Suprapubic skin (tissue), 4 donors: Measurements from ENCODE around the gene ZDHHC14. TPM values are rescaled to one million over a fixed set of nuclear protein-coding genes. Genes with fewer than 3 reads are reported as not detected.

Source experiments
- DNase-seq, 2 donors: peaks; one replicate each; pipeline ENCODE4 v3.0.0-alpha.2; 2019; ENCODE audit warnings: low spot score in 2 of 2
- H3K27ac ChIP-seq: fragments of 200-600 bp; sonication (generic); one replicate; pipeline ENCODE4 v1.5.1; 2019
- H3K27me3 ChIP-seq: fragments of 200-600 bp; sonication (generic); one replicate; pipeline ENCODE4 v1.5.1; 2019
- H3K36me3 ChIP-seq: fragments of 200-600 bp; sonication (generic); one replicate; pipeline ENCODE4 v1.5.1; 2019
- H3K4me1 ChIP-seq: fragments of 200-600 bp; sonication (generic); one replicate; pipeline ENCODE4 v1.5.1; 2019
- H3K4me3 ChIP-seq: fragments of 200-600 bp; sonication (generic); one replicate; pipeline ENCODE4 v1.5.1; 2019; ENCODE audit warnings: mild to moderate bottlenecking
- H3K9me3 ChIP-seq: fragments of 200-600 bp; sonication (generic); one replicate; pipeline ENCODE4 v1.5.1; 2019
- CTCF ChIP-seq, 2 donors: fragments of 200-600 bp in 1 of 2; fragments of 450-650 bp in 1 of 2; sonication (generic) in 1 of 2; IDR thresholded peaks; one replicate each; pipeline ENCODE4 v1.5.1; 2016 to 2019; ENCODE audit warnings: antibody characterized with exemption in 2 of 2, mild to moderate bottlenecking in 1 of 2, moderate library complexity in 1 of 2
- EP300 ChIP-seq: sonication (generic); formaldehyde crosslinking; IDR thresholded peaks from one replicate; pipeline ENCODE4 v1.6.1; 2017; ENCODE audit warnings: antibody characterized with exemption
- POLR2A ChIP-seq, 2 donors: fragments of 450-650 bp; IDR thresholded peaks; one replicate each; pipeline ENCODE4 v1.6.1; 2017; ENCODE audit warnings: antibody characterized with exemption in 2 of 2, mild to moderate bottlenecking in 2 of 2, moderate library complexity in 2 of 2
- POLR2AphosphoS5 ChIP-seq, 3 donors: sonication (generic); formaldehyde crosslinking; IDR thresholded peaks; one replicate each; pipeline ENCODE4 v1.6.1; 2017; ENCODE audit warnings: antibody characterized with exemption in 3 of 3
- WGBS: methylation state at CpG from one replicate; pipeline ENCODE4 v1.1.5; 2018; 5-methylcytosine and 5-hydroxymethylcytosine counted together
- total RNA-seq, 4 donors: library from RNA; depleted of rRNA; stranded (reverse); fragments of >200 nt; gene quantifications; one replicate each; pipeline ENCODE4 v1.1.0, GENCODE V29; 2016

Gene ZDHHC14
- total RNA-seq, 4 donors from 2014 or later, result 4.3 to 9.9 (median 7.7) TPM

GRCh38 chr6:157420497-157420896, 39.5 kb downstream of the ZDHHC14 start:
- Histone ChIP-seq H3K9me3 (no peaks in the 10 kb centered on the region), H3K27ac (no peak overlapping the region), H3K27me3 (no peaks in the 10 kb centered on the region), H3K36me3 (no peaks in the 10 kb centered on the region), H3K4me3 (no peak overlapping the region), H3K4me1 (no peaks in the 10 kb centered on the region)
- 86% methylated on average over 8 of the region's 8 CpGs for WGBS
- no peak for DNase-seq
- TF ChIP-seq CTCF (IDR thresholded peaks at IDR 0.05) (no peak), POLR2AphosphoS5 (IDR thresholded peaks at IDR 0.05) (no peak), POLR2A (IDR thresholded peaks at IDR 0.05) (no peak), EP300 (no peak)

GRCh38 chr6:157424491-157425020, 43.6 kb downstream of the ZDHHC14 start:
- no peak for DNase-seq
- TF ChIP-seq EP300 (no peak), POLR2AphosphoS5 (IDR thresholded peaks at IDR 0.05) (no peak), POLR2A (IDR thresholded peaks at IDR 0.05) (no peak), CTCF (IDR thresholded peaks at IDR 0.05) (no peak)
- Histone ChIP-seq H3K36me3 (no peaks in the 10 kb centered on the region), H3K9me3 (no peaks in the 10 kb centered on the region), H3K27ac (no peak overlapping the region), H3K4me1 (no peaks in the 10 kb centered on the region), H3K4me3 (no peak overlapping the region), H3K27me3 (no peaks in the 10 kb centered on the region)
- WGBS, result 81% methylated on average over 11 of the region's 11 CpGs

- Histone ChIP-seq H3K27me3 (no peaks in the 10 kb centered on the region), H3K4me1 (peaks cover 6% of the 10 kb centered on the region), H3K27ac (no peak overlapping the region), H3K4me3 (no peak overlapping the region), H3K9me3 (no peaks in the 10 kb centered on the region), H3K36me3 (no peaks in the 10 kb centered on the region)
- WGBS, result 76% methylated on average over 7 of the region's 7 CpGs
- TF ChIP-seq POLR2AphosphoS5 (IDR thresholded peaks at IDR 0.05) (no peak), EP300 (no peak), POLR2A (IDR thresholded peaks at IDR 0.05) (no peak), CTCF (IDR thresholded peaks at IDR 0.05) (no peak)
- no peak for DNase-seq
These were observed 47.0 kb downstream of the ZDHHC14 start for GRCh38 chr6:157427969-157428368.

- 67% methylated on average over 21 of the region's 21 CpGs for WGBS
These were observed 47.6 kb downstream of the ZDHHC14 start for GRCh38 chr6:157428427-157429202.

More at GRCh38 chr6:157428427-157429202, 47.6 kb downstream of the ZDHHC14 start:
- no peak overlapping the region for H3K4me3 ChIP-seq
- peaks cover 6% of the 10 kb centered on the region for H3K4me1 ChIP-seq
- no peak overlapping the region for H3K27ac ChIP-seq
- H3K27me3 ChIP-seq, result no peaks in the 10 kb centered on the region
- DNase-seq, result no peak
- TF ChIP-seq POLR2AphosphoS5 (IDR thresholded peaks at IDR 0.05) (no peak), POLR2A (IDR thresholded peaks at IDR 0.05) (no peak), CTCF (IDR thresholded peaks at IDR 0.05) (no peak), EP300 (no peak)
- H3K9me3 ChIP-seq, result no peaks in the 10 kb centered on the region
- no peaks in the 10 kb centered on the region for H3K36me3 ChIP-seq
